IPS-18c (cell line): ENCODE measurements around the gene RET.

ENCODE experiments used
- H3K4me3 ChIP-seq: 2 replicates; pipeline ENCODE4 v1.7.0; 2013; ENCODE audit warnings: low read depth, mild to moderate bottlenecking, low read length, moderate library complexity; ENCODE audit not compliant: insufficient read depth
- H3K9me3 ChIP-seq: one replicate; pipeline ENCODE4 v1.6.1; 2013; ENCODE audit warnings: mild to moderate bottlenecking, low read length, moderate library complexity; ENCODE audit not compliant: control insufficient read depth, insufficient read depth

RET gene

GRCh38 chr10:43119416-43120115 lies 42.7 kb downstream of the RET start:
- Histone ChIP-seq H3K4me3 (no peak overlapping the region), H3K9me3 (peaks cover 2% of the 10 kb centered on the region)

GRCh38 chr10:43120116-43120928 lies 43.5 kb downstream of the RET start:
- Histone ChIP-seq H3K4me3 (no peak overlapping the region), H3K9me3 (peaks cover 2% of the 10 kb centered on the region)

- Histone ChIP-seq H3K9me3 (peaks cover 2% of the 10 kb centered on the region), H3K4me3 (no peak overlapping the region)
These were observed 44.1 kb downstream of the RET start for GRCh38 chr10:43120929-43121314.

DNA sequence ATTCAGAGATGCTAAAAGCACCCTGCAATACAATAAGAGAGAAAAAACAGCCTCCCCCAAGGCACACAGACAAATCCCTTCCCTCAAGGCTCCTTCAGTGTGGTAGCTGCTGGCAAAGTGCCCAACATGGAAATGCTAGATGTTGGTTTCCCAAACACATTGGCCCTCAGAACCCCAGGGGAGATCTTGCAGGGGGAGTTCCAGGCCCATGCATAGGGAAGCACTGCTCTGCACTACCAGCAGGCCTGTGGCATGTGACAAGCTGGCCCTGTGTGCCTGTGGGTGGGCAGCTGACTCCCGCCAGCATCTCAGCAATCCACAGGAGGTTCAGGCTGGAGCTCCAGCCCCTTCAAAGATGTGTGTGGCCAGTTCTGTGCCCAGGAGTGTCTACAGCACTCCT lies 44.6 kb downstream of the RET start:
- Histone ChIP-seq H3K9me3 (peaks cover 2% of the 10 kb centered on the region), H3K4me3 (no peak overlapping the region)

GRCh38 chr10:43122096-43122495 lies 45.2 kb downstream of the RET start:
- peaks cover 1% of the 10 kb centered on the region for H3K9me3 ChIP-seq
- no peak overlapping the region for H3K4me3 ChIP-seq

- no peaks in the 10 kb centered on the region for H3K9me3 ChIP-seq
These were observed 46.0 kb downstream of the RET start for GRCh38 chr10:43122826-43123225.

GRCh38 chr10:43123361-43124093 lies 46.7 kb downstream of the RET start:
- no peak overlapping the region for H3K4me3 ChIP-seq
- no peaks in the 10 kb centered on the region for H3K9me3 ChIP-seq

More at GRCh38 chr10:43122826-43123225, 46.0 kb downstream of the RET start:
- H3K4me3 ChIP-seq: no peak overlapping the region

DNA sequence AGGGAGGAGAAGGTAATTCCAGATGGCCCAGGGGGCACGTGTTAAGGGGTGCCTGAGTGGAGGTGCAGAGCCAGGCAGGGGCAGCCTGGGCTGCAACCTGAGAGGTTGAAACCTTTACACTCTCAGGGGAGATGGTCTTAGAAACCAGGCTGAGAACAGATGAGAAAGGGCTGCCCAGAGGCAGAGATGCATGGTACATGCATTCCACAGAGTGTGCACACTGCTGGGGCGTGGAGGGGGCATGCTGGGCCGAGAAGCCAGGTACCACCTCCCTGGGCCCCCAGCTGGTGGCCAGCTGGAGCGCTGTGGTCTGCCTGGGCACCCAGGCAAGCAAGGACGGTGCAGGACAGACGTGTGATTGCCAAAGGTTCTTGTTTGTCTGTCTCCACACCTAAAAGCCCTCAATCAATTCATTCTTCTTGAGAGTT lies 47.2 kb downstream of the RET start:
- Histone ChIP-seq H3K4me3 (no peak overlapping the region), H3K9me3 (no peaks in the 10 kb centered on the region)

GRCh38 chr10:43124574-43125273 lies 47.9 kb downstream of the RET start:
- no peak overlapping the region for H3K4me3 ChIP-seq
- H3K9me3 ChIP-seq: no peaks in the 10 kb centered on the region

DNA sequence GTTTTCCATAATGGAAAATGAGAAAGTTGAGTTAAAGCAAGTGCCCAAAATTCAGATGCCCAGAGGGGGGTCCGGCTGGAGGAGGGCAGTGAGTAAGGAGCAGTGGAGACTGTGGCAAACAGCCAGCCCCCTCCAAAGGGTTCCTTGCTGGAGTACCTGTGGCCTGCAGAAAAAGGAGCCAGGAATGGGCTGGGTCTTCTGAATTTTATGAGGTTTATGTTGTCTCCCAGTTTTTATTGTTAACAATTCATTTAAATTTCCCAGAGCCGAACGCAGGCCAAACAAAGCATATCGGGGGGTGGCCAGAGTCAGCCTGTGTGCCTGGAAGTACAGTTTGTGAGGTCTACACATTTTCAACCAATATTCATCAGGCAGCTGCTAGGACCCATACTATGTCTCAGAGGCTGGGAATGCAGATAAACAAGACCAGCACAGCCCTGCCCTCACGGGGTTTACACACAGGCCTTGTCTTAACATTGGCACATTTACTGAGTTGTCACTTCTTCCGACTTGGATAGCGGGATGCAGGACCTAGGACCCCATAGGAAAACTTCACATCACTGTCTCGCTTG lies 48.5 kb downstream of the RET start:
- Histone ChIP-seq H3K9me3 (no peaks in the 10 kb centered on the region), H3K4me3 (no peak overlapping the region)

- no peaks in the 10 kb centered on the region for H3K9me3 ChIP-seq
- H3K4me3 ChIP-seq: no peak overlapping the region
These were observed 49.2 kb downstream of the RET start for GRCh38 chr10:43125881-43126731.

- H3K4me3 ChIP-seq: no peak overlapping the region
These were observed 50.0 kb downstream of the RET start for GRCh38 chr10:43126759-43127424.

GRCh38 chr10:43127442-43127841 lies 50.6 kb downstream of the RET start:
- H3K9me3 ChIP-seq: no peaks in the 10 kb centered on the region
- H3K4me3 ChIP-seq: no peak overlapping the region

More at GRCh38 chr10:43126759-43127424, 50.0 kb downstream of the RET start:
- H3K9me3 ChIP-seq: no peaks in the 10 kb centered on the region

GRCh38 chr10:43128331-43128730 lies 51.5 kb downstream of the RET start:
- no peak overlapping the region for H3K4me3 ChIP-seq

GRCh38 chr10:43128958-43129706 lies 52.3 kb downstream of the RET start:
- H3K9me3 ChIP-seq: no peaks in the 10 kb centered on the region
- H3K4me3 ChIP-seq: no peak overlapping the region

More at GRCh38 chr10:43128331-43128730, 51.5 kb downstream of the RET start:
- no peaks in the 10 kb centered on the region for H3K9me3 ChIP-seq
